ENCODE results near the gene SIK3.

DNA sequence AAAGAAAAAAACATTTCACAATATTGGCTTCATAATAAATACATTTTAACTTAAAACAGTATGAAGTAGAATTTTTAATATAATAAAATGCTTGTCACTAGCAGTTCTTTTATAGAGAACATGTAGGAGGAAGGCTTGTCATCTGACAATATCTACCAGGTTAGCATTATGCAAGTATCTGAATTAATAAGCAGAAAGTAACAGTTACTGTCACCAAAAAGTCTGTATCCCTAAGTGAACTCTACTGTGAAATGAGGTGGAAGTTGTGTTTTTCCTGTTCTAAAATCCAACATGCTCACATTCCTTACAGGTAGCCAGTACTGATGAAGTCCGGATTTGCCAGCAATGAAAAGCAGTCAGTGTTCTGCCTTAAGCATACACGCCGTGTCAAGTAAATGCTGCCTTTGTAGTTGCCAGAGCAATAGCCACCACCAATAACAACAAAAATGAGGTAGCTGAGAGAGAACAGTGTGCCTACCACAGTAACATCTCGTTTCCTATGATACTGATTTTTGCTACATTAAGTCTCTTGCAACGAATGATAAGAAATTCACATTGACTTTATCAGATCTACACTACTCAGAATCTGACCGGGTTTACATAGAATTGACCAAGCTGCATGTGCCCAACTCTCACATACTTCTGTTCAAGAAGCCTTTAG, 95.5 kb downstream of the SIK3 start:
- TF ChIP-seq POLR2A (IDR thresholded peaks at IDR 0.05; ENCODE audit: extremely low read depth, insufficient read length): no peak
- TF ChIP-seq, protein P1, sequence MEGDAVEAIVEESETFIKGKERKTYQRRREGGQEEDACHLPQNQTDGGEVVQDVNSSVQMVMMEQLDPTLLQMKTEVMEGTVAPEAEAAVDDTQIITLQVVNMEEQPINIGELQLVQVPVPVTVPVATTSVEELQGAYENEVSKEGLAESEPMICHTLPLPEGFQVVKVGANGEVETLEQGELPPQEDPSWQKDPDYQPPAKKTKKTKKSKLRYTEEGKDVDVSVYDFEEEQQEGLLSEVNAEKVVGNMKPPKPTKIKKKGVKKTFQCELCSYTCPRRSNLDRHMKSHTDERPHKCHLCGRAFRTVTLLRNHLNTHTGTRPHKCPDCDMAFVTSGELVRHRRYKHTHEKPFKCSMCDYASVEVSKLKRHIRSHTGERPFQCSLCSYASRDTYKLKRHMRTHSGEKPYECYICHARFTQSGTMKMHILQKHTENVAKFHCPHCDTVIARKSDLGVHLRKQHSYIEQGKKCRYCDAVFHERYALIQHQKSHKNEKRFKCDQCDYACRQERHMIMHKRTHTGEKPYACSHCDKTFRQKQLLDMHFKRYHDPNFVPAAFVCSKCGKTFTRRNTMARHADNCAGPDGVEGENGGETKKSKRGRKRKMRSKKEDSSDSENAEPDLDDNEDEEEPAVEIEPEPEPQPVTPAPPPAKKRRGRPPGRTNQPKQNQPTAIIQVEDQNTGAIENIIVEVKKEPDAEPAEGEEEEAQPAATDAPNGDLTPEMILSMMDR (IDR thresholded peaks at IDR 0.05; ENCODE audit: low read depth, low read length): no peak
